ENCODE data around the gene FFAR3.
"Not testable (repeated sequence)": the region's sequence is repeated elsewhere in the genome, so short reads cannot be mapped to it uniquely, and the experiment has no call there.

Gene FFAR3

GRCh38 chr19:35373492-35373891 is 15.2 kb downstream of the FFAR3 start:
- H3K27ac ChIP-seq, result no peak overlapping the region
- no peak for TF ChIP-seq ZFX (IDR thresholded peaks at IDR 0.05; ENCODE audit: borderline replicate concordance)
- TF ChIP-seq, protein P1, sequence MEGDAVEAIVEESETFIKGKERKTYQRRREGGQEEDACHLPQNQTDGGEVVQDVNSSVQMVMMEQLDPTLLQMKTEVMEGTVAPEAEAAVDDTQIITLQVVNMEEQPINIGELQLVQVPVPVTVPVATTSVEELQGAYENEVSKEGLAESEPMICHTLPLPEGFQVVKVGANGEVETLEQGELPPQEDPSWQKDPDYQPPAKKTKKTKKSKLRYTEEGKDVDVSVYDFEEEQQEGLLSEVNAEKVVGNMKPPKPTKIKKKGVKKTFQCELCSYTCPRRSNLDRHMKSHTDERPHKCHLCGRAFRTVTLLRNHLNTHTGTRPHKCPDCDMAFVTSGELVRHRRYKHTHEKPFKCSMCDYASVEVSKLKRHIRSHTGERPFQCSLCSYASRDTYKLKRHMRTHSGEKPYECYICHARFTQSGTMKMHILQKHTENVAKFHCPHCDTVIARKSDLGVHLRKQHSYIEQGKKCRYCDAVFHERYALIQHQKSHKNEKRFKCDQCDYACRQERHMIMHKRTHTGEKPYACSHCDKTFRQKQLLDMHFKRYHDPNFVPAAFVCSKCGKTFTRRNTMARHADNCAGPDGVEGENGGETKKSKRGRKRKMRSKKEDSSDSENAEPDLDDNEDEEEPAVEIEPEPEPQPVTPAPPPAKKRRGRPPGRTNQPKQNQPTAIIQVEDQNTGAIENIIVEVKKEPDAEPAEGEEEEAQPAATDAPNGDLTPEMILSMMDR (IDR thresholded peaks at IDR 0.05), result no peak

- not testable (repeated sequence) for H3K27ac ChIP-seq
Observed at GRCh38 chr19:35374031-35374430, 15.8 kb downstream of the FFAR3 start.

GRCh38 chr19:35375505-35376307 is 17.4 kb downstream of the FFAR3 start:
- TF ChIP-seq ZFX (IDR thresholded peaks at IDR 0.05; ENCODE audit: borderline replicate concordance), result no peak
- TF ChIP-seq, protein P1 (IDR thresholded peaks at IDR 0.05), result no peak
- H3K27ac ChIP-seq, result no peak overlapping the region

GRCh38 chr19:35377656-35378055 is 19.4 kb downstream of the FFAR3 start:
- TF ChIP-seq, protein P1 (IDR thresholded peaks at IDR 0.05), result no peak
- no peak for TF ChIP-seq ZFX (IDR thresholded peaks at IDR 0.05; ENCODE audit: borderline replicate concordance)
- no peak overlapping the region for H3K27ac ChIP-seq

GRCh38 chr19:35378356-35378755 is 20.1 kb downstream of the FFAR3 start:
- no peak overlapping the region for H3K27ac ChIP-seq
- no peak for TF ChIP-seq ZFX (IDR thresholded peaks at IDR 0.05; ENCODE audit: borderline replicate concordance)
- TF ChIP-seq, protein P1 (IDR thresholded peaks at IDR 0.05), result no peak

GRCh38 chr19:35379545-35379944 is 21.3 kb downstream of the FFAR3 start:
- not testable (repeated sequence) for H3K27ac ChIP-seq

DNA sequence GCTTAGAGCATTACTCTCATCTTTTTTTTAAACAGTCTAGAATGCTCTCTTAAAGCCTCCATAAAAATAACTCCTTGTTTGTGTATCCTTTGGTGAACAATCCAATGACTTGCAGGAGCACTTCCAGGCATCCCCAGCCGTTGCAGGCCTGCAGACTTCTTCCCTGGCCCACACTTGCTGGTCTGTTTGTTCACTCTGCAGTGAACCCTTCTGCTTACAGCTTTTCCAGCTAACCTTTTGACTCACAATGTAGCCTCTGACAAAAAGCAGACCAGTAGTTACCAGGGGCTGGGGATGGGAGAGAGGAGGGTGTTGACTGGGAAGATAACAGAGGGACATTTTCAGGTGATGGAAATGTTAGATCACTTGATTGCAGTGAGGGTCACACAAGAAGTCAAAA is 21.7 kb downstream of the FFAR3 start:
- no peak overlapping the region for H3K27ac ChIP-seq
- TF ChIP-seq, protein P1 (IDR thresholded peaks at IDR 0.05), result no peak
- TF ChIP-seq ZFX (IDR thresholded peaks at IDR 0.05; ENCODE audit: borderline replicate concordance), result no peak

DNA sequence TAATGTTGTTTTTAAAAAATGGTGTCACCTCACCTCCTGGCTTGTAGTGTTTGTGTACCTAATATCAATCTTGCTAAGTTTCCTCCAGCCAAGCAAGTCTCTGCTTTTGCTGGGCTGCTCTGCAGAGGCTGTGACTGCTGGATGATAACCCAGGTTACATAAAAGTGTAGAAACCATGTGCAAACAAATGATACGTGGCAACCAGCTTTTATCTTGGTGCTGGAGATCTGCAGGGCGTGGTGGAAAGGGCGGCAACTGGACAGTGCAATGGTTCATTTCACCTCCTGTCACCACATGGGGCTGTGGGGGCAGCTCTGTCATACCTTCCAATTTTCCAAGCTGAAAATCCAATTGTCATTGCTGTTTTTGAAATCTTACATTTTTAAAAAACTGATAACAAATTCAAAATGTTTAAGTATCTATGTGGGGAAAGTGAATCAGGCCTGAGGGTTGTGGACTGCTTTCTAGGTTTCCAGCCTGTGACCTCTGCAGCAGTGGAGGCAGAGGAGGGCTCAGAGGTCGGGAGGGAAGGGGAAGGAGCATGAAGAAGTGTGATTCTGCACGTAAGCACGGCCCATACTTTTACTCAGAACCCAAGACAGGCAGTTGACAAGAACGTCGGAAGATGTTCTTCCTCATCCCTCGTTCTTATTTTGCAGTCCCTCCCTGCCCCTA is 22.3 kb downstream of the FFAR3 start:
- H3K27ac ChIP-seq, result no peak overlapping the region
- TF ChIP-seq, protein P1 (IDR thresholded peaks at IDR 0.05), result no peak
- no peak for TF ChIP-seq ZFX (IDR thresholded peaks at IDR 0.05; ENCODE audit: borderline replicate concordance)
